Stimulated activated CD8-positive, alpha-beta memory T cell treated with anti-CD3 and anti-CD28 coated beads, Interleukin-12 subunit alpha, Interleukin-12 subunit beta, amount 100 ng/mL, for 1 hour (primary cell): ENCODE data around the gene FBXW11.
"Not testable (repeated sequence)": the region's sequence is repeated elsewhere in the genome, so short reads cannot be mapped to it uniquely, and the experiment has no call there.

Experiments used
- DNase-seq: peaks from one replicate; pipeline ENCODE4 v3.0.0-alpha.2; 2020; ENCODE audit warnings: low read depth

The FBXW11 gene

DNA sequence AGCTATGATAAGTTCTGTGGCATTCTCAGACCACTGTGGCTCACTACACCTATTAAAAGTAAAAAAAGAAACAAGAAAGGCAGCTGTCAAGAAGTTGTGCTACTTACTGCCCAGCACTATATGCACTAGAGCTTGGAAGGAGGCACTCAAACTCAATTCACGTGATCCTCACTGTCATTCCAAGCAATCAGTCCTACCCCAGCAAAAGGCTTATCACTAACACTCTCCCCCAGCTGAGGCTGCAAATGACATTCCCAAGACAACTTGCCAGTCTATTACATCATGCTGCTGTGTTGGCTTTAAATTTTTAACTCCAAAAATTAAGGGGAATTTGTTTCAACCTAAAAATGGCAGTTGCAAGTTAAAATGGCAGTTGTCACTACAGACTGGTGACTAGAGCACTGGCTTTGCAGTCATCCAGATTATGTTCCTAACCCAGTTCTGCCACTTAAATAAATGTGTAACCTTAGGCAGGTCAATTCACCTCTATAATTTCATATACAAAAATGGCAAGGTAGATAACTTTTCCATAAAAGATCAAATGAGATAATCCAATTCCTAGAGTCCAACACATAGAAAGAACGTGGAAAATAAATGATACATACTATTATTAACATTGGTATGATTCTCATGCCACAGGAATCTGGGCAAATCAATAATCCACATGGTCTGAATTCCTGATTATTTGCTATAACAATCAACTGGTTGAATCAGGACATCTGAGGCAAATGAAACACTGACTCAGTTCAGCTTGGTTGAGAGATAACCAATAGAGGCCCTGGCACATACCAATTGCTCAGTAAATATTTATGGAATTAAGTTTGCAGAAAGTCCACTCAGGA lies 52.4 kb downstream of the FBXW11 start:
- no peak for DNase-seq

DNA sequence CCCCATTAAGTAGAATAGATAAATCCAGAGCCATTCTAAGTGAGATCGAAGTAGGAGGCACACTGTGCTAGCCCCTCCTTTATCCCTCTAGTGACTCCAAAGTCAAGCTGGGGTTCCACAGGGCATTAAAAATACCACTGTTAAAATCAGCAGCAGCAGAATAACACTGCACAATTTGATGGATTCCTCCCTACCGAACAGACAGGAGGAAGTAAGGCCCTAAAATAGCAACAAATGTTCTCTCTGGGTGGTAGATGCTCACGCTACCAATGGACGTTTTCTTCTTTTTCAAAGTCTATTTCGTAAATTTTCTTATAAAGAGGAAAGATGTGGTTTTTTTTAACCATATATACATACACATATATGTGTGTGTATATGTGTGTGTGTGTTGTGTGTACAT lies 54.4 kb downstream of the FBXW11 start:
- DNase-seq, result no peak

DNA sequence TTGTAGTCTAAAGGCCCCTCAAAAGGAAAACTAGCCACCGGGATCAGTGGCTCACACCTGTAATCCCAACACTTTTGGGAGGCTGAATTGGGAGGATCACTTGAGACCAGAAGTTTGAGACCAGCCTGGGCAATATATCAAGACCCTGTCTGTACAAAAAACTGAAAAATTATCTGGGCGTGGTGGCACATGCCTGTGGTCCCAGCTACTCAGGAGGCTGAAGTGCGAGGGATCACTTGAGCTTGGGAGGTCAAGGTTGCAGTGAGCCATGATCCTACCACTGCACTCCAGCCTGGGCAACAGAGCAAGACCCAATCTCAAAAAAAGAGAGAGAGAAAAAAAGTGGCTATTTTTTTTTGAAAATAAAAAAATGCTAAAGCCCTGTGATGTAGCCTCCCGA lies 55.2 kb downstream of the FBXW11 start:
- DNase-seq, result no peak

DNA sequence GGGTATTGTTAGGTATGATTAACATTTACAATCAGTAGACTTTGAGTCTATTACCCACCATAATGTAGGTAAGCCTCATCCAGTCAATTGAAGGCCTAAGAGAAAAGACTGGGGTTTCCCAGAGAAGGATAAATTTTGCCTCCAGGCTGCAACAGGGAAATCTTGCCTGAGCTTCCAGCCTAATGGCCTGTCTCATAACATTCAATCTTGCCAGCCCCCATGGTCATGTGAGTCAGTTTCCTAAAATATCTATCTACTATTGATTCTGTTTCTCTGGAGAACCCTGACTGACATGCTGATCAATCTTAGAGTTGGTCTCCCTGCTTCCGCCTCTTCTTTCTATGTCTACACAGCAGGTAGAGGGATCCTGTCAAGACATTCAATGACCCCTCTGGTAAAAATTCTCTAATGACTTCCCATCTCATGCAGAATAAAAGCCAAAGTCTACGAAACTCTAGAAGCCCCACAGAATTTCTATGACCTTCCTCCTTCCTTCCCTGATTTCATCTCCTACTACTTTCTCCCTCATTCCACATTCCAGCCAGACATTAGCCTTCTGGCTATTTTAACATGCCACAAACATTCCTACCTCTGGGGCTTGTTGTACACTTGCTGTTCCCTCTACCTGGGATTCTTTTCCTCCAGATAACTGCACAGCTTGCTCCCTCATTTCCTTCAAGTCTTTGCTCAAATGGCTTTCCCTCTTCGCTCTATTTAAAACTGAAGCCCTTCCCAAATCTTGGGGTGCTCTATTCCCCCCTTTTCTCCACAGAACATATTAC lies 60.2 kb downstream of the FBXW11 start:
- no peak for DNase-seq

DNA sequence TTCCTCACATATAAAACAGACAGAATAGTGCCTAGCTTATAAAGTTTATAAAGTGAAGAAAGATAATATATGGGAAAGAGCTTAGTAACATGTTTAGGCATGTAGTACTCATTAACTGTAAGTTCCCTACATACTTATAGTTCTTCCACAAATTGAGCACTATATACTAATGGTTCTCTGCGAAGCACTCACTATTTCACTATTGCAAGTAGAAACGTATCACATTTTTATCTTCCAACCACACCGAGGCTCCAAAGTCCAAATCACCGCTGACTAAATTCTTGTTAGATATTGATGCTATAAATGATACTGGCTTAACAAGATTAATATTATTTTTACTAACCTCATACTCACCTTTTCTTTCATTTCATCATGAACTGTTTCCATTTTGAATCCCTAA lies 61.0 kb downstream of the FBXW11 start:
- DNase-seq, result no peak

DNA sequence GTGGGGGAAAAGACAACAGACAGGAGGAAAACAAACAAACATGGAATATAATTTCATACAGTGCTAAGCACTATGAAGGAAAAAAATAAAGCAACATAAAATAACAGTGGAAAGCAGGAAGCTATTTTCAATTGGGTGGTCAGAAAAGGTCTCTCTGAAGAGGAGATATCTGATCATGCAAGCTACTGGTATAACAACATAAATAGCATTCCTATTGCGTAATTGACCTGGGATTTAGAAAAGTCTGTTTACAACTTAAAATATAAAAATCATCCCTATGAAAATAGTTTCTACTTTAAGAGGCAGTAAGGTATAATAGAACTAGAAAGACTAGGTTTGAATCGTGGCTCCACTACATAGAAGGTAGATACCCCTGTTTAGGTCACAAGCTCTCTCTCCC lies 61.4 kb downstream of the FBXW11 start:
- DNase-seq, result no peak

DNA sequence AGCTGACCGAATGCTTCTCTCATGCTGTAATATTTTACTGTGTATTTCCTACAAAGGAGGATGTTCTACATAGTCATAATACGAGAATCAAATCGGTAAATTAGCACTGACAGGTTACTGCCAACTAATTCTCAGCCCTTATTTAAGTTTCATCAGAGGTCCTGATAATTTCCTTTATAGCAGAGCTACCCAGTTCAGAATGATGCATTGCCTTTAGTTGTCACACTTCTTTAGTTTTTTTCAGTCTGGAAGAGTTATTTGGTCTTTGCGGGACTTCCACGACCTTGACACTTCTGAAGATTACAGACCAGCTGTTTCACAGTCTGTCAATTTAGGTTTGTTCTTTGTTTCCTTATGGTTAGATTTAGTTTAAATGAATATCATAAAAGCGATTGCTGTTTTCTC lies 64.3 kb downstream of the FBXW11 start:
- not testable (repeated sequence) for DNase-seq

DNA sequence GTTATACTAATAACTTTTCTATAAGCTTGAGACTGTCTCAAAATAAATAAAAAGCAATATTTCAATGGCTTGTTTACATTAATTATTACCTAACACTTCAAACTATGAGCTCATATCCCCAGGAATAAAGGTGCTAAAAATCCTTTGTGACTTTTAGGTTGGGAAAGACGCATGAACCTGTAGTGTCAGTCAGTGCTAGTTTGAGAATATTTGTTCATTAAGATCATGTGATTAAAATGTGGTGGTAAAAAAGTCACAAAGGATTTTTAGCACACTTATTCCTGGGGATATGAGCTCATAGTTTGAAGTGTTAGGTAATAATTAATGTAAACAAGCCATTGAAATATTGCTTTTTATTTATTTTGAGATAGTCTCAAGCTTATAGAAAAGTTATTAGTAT lies 64.8 kb downstream of the FBXW11 start:
- not testable (repeated sequence) for DNase-seq

DNA sequence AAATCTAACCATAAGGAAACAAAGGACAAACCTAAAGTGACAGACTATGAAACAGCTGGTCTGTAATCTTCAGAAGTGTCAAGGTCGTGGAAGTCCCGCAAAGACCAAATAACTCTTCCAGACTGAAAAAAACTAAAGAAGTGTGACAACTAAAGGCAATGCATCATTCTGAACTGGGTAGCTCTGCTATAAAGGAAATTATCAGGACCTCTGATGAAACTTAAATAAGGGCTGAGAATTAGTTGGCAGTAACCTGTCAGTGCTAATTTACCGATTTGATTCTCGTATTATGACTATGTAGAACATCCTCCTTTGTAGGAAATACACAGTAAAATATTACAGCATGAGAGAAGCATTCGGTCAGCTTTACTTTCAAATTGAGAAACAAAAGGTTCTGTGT lies 65.2 kb downstream of the FBXW11 start:
- not testable (repeated sequence) for DNase-seq

DNA sequence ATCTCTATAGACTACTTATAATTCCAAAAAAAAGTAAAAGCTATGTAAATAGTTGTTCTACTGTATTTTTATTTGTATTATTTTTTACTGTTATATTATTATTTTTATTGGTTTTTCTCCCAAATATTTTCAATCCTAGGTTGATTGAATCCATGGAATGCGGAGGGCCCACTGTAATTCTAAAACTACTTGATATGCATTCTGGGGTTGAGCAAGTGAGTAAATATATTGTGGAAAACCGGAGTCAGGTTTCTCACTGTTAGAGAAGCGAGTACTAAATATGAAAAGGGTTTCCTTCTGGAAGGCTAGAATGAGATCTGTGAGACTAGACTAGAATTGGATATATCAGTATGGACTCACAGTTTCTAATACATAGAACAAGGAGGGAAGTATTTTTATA lies 66.5 kb downstream of the FBXW11 start:
- DNase-seq, result no peak

DNA sequence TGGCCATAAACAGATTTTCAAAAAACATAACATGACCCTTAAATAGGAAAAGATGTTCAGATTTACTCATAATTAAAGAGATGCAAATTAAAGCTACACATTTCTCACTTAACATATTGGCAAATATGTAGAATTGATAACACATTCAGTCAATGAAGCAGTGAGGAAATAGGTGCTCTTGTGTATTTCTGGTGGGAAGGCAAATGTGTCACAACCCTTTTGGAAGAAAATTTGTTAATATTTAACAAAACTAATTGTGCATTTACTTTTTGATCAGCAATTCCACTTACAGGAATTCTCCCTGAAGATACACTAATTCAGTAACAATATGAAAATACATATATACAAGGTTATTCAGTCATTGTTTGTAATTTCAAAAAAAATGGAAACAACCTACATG lies 68.1 kb downstream of the FBXW11 start:
- no peak for DNase-seq

DNA sequence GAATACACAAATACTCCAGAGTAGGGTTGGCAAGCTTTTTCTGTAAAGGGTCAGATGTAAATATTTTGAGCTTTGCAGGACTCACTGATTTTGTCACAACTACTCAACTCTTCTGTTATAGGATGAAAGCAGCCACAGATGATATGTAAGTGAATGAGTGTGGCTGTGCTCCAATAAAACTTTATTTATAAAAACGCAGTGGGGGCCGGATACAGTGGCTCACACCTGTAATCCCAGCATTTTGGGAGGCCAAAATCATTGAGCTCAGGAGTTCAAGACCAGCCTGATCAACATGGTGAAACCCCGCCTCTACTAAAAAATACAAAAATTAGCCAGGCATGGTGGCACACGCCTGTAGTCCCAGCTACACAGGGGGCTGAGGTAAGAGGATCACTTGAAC lies 69.1 kb downstream of the FBXW11 start:
- DNase-seq, result no peak

DNA sequence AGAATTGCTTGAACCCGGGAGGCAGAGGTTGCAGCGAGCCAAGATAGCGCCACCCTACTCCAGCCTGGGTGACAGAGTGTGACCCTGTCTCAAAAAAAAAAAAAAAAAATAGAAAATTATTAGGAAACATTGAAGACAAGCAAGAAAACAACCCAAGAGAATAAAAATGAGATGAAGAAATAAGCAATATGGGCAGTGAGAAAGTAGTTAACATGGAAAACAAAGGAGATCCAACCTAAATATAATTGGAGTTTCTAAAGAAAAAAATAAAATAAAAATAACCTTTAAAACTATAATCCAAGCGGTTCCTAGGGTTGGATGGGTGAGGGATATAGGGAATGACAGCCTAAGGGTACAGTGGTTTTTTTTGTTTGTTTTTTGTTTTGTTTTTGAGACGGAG lies 71.9 kb downstream of the FBXW11 start:
- no peak for DNase-seq

DNA sequence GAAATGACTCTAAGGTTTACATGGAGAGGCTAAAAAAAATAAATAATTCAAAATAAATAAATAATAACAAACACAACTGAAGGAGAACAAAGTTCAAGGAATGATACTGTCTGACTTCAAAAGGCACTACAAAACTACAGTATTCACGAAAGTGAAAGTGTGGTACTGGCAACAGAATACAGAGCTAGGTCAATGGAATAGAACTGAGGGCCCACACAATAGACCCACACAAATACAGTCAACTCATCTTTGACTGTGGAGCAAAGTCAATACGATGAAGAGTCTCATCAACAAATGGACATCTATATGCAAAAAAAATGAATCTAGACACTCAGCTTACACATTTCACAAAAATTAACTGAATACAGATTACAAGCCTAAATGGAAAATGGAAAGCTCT lies 75.3 kb downstream of the FBXW11 start:
- no peak for DNase-seq

DNA sequence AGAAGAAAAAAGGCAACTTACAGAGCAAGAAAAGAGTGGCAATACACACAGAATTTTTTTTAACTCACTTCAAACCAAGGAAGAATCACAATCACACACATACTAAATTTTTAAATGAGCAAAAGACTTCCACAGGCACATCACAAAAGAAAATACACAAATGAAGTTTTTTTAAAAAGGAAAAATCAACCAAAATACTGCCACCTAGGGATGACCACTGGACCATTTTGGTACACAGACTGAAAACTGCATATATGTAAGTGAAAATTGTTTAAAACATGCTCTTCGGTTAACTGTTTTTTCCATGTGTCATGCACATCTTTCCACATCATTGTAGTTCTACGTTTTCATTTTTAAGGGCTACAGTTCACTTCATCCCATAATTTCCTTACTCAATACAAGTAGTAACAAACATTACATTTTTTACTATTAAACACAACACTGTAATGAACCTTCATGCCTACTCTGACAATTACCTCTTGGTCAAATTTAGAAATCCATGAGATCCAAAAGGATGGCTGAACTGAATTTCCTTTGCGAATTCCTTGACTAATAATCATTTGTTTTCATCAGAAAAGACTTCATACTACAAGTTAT lies 79.0 kb downstream of the FBXW11 start:
- no peak for DNase-seq

DNA sequence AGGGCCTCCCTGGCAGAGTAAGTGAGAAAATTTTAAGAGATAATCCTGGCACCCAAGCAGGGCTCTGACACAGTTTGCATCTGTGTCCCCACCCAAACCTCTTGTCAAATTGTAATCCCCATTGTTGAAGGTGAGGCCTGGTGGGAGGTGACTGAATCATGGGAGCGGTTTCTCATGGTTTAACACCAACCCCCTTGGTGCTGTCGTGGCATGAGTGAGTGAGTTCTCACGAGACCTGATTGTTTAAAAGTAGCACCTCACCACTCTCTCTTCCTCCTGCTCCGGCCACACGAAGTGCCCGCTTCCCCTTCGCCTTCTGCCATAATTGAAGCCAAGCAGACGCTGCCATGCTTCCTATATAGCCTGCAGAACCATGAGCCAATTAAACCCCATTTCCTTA lies 80.1 kb downstream of the FBXW11 start:
- DNase-seq, result no peak

DNA sequence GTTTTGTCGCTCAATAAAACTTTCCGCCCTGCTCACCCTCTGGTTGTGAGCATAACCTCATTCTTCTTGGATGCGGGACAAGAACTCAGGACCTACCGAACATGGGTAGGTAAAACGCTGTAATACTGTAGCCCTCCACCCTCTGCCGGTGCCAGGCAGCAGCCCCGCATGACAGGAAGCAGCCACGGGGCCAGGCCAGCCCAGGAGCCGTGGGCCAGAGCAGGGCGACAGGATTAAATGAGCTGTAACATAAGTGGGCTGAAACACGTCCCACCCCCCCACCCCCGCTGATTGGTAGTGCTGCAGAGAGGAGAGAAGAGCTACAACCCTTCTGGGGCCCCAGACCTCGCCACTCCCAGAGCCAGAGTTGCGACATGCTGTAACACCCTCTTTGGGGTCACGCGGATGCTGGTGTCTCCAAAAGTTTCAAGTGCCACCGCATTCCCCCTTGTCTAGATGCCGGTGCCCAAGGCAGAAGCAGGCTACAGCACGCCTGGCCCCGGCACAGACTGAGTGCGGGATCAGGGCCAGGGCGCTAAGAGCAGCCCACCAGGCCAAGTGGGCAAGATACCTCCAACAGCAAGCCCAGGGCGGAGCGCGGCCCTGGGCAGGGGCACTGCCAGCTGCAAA lies 81.8 kb downstream of the FBXW11 start:
- DNase-seq, result no peak

DNA sequence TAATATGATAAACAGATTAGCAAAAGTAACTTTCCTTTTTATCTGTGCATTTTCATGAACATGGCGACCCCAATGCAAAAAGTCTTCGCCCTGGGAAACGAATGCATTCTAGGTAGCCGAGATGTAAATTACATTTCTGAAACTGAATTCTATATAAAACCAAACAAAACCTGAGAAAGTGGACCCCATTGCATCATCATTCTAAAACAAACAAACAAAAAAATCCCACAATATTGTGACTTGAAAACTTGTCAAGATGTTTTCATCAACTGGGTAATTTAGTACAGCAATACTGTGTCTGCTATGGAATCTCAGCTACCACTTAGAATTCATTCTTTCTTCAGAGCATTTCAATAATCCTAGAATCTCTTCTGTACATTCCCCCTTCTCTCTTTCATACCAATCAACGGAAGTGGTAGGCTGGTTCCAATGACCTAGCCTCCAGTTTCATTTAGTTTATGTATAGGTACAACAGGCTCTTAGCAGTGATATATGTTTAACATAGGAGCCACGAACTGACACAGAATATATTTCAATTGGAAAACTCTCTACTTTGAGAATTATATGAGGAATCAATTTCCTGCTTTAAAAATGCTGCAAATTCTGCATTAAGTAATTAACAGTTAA lies 85.6 kb downstream of the FBXW11 start:
- no peak for DNase-seq

DNA sequence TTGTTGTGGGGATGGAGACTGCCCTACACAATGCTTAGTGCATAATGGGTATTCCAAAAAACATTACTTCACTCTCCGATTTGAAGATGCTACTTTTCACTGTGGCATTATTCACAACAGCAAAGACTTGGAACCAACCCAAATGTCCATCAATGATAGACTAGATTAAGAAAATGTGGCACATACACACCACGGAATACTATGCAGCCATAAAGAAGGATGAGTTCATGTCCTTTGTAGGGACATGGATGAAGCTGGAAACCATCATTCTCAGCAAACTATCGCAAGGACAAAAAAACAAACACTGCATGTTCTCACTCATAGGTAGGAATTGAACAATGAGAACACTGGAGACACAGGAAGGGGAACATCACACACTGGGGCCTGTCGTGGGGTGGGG lies 90.7 kb downstream of the FBXW11 start:
- DNase-seq, result not testable (repeated sequence)

DNA sequence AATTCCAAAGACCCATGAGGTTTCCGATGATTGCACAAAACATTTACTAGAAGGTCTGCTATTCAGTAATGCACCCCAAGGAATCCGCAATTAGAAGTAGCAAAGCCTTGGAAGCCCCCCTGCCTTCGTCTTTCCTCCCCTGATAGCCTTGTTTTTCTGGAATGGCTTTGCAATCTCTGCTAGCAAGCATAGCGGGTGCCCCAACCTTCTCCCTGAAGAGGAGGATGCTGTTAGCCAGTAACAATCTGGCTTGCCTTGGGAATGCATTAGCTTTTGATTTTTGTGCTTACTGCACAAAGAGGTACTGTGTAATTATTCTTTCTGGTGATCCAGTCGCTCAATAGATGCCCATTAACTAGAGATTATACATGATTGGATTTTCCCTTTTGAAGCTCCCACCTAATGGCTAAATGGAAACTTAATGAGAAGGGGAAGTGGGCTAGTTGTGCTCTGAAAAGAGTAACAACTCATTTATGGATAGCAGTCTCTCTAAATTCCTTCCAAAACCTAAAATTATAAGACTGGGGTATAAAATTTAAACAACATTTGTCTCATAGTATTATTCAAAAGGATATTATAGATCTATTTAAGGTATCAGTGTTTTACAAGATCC lies 91.6 kb downstream of the FBXW11 start:
- no peak for DNase-seq

DNA sequence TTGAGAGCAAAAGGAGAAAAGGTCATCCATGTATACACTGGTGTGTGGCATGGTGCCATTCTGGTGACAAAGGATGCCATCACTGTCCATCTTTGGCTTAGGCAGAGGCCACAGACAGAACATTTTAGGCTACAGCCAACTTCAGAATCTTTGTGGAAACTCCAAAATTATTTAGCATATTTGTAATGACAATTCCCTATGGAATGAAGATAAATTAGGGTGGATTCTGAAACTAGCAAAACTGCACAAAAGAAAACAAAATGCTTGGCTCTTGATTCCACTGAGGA lies 92.5 kb downstream of the FBXW11 start:
- DNase-seq, result no peak

DNA sequence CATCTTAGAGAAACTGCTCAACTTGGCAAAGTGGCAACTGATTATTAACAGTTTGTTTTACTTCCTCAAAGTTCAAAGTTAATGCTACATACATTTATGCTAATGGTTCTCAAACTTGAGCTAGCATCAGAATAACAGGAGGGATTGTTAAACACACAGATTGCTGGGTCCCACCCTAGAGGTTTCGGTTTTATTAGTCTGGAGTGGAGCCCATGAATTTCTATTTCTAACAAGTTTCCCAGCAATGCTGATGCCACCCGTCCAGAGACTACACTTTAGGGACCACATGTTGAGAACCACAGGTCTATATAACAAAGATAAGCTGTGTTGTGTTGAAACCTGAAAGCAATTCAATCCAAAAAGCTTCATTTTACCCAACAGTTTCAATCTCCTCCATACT lies 95.3 kb downstream of the FBXW11 start:
- DNase-seq, result no peak
